ENCODE data around the gene XPO5.
"Not testable (repeated sequence)": the region's sequence is repeated elsewhere in the genome, so short reads cannot be mapped to it uniquely, and the experiment has no call there.

XPO5 gene

DNA sequence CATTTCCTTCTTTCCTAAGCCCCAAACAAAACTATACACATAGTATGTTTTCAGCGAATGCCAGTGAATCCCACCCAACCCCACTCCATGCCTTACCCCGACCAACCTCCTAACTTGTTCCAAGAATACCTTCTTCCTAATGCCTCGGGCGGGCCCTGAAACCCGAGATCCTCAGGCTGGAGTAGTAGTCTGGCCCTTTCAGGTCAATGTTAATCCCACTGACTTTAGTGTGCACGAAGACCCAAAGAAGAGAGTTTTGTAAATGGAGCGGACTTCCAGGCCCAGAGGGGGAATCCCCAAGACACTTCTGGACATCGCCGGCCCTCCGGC is 59.5 kb downstream of the XPO5 start:
- DNase-seq, result no peak

DNA sequence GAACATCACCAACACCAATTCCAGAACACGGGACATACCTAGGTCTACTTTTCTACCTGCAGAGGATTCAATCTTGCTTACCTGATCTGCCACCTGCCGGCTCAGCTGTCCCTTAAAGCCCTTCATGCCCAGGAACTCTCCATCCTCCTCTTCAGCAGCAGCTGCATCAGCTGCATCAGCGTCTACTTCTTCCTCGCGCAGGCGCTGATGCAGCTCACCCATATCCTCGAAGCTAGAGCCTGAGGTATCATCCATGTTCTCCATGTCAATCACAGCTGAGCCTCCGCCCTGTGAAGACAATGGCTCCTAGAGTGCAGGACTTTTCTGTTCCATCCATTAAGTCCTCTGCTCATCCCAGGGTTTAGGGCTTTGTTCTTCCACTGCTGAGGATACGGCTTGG is 60.0 kb downstream of the XPO5 start:
- DNase-seq, result no peak

DNA sequence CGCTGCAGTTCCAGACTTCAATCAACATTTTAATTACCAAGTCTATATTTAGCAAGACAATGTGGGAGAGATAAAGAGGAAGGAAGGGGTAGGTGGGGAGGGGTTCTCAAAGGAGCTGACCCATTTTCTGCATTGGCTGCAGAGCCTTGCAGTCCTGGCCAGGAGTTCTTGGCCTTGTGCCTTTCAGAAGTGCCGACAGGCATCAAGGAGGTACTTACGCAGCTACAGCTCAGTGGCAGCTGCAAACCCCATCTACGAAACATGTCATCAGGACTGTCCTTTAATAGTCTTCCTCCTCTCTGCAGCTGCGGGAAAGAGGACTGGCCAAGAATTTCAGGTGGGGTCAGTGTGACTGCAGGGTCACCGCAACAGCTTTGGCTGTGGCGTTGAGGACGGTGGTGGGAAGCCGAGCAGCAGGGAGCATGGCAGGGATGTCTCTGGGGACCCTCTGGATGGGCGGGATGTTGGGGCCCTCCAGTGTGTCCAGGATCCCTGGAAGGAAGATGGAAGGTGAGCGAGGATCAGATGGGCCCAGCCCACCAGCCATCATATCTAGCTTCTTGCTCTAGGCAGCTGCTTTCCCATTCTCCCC is 63.9 kb downstream of the XPO5 start:
- no peak for DNase-seq

DNA sequence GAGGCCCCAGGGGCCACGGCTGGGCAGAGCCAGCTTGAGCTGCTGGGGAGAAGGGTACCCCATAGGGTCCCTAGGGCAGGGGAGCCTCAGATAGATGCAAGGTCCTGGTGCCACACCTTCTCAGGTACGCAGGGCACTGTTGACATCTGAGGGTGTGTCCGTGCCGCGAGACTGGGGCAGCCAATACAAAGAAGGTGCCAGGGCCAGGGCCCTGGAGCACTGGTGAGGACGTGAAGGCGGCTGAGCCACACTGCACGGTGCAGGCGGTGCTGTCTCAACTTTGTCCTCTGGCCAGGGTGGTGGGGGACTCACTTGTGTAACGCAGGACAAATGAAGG is 65.0 kb downstream of the XPO5 start:
- no peak for DNase-seq

DNA sequence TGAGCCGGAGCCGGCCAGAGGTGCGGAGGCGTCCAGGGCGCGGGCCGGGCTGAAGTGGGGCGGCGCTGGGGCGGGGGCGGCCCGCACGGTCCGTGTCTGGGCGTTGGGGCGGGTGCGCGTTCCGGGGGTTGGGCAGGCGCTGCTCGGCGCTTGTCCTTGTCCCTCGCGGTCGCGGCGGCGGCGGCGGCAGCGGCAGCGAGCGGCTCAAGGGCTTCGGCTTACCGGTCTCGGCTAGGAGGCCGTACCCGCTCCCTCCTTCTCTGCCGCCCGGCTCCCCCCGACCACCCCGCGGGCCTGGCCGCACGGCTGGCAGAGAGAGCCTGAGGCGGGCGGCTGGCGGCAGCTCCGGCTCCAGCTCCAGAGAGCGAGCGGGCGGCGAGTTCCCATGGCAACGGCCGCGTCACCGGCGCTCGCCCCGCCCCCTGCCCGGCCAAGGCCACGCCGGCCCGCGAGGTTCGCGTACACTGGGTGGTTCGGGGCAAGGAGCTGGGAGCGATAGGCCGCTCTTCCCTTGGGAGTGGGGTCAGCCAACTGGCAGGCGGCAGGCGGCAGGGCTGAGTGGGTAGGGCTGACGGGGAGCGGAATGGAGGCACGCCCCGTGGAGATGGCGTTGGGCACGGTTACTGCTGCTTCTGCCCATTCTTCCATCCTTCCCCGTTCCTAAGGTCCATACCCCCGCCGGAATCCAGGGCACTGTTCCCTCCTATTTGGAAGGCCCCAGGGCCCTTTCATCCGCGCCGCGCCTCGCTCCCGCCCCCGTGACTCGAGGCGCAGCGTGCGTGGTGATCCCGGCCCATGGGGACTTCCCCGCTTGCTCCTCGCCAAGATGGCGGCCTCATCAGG is 65.6 kb downstream of the XPO5 start, which contains the start of gene LRRC73:
Gene LRRC73 (minus strand): TSS at position 363 of the 843 bp plus-strand sequence. CDS start 561 bp downstream, outside the sequence.
- DNase-seq, result peak; percentile 41

DNA sequence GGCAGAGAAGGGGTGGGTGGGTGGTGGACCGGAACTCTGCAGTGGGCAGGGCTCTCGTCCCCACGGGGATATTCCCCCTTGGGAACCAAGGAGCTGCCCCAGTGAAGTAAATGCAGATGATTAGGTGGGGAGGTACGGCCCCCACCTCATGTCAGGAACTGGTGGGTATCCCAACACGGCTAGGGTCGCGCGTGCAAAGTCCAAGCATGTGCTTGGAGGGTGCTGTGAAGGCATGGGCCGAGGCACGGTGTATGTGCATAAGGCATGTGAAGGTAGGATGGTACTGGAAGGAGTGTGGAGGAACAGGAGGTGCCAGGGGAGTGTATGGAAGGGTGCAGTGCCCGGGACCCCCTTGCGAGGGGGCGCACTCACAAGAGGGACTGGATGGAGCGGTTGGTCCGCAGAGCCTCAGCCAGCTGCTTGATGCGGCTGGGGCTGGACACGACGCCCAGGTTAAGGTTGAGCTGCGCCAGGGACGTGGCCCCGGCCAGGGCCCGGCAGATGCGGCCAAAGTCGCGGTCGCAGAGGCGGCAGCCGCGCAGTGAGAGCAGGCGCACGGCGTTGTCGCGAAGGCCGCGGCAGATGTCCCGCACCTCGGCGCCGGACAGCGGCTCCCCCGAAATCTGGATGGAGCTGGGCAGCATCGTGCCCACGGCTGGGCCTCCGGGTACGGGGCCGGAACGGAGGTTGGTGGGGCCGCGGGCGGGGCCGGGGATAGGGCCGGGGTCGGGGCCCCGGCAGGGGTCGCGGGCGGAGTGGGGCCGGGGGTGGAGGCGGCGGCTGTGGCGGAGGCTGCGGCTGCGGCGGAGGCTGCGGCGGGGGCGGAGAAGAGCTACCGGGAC is 66.5 kb downstream of the XPO5 start:
- no peak for DNase-seq

DNA sequence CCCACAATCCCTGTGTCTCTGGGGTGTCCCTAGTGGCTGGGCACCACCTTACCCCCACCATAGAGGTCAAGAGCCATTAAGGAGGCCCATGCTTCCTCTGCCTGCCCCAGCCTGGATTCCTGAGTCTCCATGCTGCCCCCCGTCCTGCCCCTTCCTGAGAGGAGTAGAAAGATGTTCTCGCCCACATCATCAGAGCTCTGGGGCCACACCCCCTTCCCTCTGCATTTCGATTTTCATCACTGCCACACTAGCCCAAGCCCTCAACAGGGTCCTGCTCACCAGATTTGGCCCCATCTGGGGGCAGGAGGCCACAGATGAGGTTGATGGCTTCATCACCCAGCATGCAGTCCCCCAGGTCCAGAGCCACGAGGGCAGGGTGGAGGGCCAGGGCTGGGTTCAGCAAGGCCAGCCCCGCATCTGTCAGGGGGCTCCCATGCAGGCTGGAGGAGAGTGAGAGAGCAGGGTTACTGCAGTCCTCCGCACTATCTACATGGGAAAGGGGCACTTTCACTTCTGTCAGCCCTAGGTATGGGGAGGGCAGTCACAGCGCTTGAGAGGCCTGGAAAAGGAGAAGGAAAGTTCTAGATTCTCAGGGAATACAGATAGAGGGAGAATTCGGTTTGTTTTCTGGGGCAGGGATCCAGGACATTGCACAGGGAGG is 67.2 kb downstream of the XPO5 start:
- DNase-seq, result no peak

DNA sequence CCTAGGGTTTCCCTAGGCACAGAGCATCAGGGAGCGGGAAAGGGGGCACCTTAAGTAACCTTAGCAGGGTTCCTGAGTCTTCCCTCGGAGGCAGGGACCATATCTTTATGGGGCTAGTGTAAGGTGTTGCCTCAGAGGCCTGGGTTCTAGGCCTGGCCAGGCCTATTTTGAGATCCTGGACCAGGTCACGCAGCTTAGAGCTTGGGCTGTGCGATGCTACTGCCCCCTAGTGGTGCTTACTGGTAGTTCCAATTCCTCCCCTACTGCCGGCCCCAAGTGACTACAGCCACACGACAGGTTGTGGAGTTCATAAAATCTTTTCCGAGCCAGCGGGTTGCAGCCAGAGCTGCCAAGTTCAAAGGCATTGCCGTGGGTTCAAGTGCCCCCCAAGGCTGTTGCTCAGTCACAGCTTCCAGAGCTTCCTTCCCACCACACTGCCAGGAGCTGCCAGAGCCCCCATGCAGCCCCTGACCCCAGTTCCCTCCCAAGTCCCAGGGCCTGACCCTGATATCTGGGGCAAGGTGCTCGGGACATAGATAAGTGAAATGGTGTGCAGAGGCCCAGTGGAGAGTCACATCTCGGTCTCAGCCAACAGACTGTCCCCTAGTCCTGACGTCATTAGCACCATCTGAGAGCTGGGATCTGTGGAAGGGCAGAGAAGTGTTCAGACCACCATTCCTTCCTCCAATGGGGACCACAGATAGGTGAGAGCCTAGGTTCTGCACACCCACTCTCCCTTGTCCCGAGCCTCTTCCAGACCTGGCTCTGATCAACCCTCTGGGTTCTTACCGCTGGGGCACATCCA is 69.0 kb downstream of the XPO5 start:
- DNase-seq, result peak; percentile 63

DNA sequence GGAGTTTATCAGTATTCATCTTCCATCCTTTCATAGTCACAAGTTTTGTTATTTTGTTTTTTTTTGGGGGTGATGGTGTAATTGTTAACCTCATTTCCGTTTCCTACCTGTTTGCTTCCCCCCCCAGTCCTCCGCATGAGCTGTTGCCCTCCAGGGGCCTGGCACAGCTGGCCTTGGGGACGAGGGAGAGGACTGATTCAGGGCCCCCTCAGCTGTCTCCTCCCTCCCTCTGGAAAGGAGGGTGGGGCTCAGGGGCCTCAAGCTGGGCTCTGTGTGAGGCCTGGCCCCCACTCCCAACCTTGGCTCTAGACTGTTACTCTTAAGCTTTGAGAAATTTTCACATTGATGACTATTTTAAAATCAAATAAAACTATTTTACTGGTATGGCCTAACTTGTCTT is 69.7 kb downstream of the XPO5 start:
- DNase-seq, result no peak

DNA sequence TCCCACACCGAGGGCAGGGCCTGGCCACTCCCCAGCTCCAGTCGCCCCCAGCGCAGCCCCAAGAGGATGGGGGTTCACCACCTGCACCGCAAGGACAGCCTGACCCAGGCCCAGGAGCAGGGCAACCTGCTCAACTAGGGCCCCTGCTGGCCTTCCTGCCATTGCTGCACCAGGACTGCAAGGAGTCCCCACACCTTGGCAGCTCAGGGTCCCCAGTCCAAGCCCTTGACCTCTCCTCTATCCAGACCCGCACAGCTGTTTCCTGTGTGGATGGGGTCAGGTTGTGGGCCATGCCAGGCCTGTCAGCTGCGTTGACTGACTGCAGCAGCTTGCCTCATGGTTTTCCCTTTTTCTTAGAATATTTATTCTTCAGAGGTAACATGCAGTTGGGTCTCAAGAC is 70.1 kb downstream of the XPO5 start:
- DNase-seq, result no peak

DNA sequence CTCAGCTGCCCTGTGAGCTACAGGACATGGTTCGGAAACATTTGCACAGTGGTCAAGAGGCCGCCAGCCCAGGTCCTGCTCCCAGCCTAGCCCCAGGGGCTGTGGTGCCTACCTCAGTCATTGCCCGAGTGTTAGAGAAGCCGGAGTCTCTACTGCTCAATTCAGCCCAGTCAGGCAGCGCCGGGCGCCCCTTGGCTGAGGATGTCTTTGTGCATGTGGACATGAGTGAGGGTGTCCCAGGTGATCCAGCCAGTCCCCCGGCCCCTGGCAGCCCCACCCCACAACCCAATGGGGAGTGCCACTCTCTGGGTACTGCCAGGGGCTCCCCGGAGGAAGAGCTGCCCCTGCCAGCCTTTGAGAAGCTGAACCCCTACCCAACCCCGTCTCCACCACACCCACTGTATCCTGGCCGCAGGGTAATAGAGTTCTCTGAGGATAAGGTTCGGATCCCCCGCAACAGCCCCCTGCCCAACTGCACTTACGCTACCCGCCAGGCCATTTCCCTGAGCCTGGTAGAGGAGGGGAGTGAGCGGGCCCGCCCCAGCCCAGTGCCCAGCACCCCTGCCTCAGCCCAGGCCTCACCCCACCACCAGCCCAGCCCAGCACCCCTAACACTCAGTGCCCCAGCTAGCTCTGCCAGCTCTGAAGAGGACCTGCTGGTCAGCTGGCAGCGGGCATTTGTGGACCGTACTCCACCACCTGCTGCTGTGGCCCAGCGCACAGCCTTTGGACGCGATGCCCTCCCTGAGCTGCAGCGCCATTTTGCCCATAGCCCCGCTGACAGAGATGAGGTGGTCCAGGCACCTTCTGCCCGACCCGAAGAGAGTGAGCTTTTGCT is 70.9 kb downstream of the XPO5 start:
- DNase-seq, result no peak

DNA sequence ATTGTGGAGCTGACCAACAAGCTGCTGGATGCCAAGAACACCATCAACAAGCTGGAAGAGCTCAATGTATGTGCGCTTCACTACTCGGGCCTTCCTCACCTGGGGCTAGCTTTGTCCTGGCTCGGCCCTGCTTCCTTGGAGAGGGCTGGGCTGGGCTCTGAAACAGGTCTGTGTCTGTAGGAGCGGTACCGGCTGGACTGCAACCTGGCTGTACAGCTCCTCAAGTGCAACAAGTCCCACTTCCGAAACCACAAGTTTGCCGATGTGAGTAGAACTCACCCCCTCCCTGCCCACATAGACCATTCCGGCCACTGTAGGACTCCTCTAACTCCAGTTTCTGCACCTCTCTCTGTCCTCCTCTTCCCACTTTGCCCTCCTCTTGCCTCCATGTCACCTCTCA is 72.4 kb downstream of the XPO5 start:
- DNase-seq, result no peak

DNA sequence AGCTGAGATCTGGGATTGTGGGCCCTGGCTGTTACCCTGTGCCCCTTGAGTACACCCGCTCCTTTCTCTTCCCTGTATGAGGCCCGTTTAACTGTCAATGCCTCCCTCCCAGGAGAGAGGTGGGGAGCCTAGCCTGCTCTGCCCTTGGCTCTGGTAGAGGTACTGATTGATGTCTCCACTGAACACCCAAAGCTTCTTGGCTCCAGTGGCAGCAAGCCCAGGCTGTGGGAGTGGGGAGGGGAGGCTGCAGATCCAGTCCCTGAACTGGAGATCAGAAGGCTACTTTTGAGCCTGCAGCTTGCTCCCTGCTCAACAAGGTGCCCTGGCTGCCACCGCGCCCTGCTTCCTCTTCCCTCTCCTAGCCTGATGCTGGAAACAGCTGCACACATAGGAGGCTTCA is 73.2 kb downstream of the XPO5 start:
- DNase-seq, result no peak

DNA sequence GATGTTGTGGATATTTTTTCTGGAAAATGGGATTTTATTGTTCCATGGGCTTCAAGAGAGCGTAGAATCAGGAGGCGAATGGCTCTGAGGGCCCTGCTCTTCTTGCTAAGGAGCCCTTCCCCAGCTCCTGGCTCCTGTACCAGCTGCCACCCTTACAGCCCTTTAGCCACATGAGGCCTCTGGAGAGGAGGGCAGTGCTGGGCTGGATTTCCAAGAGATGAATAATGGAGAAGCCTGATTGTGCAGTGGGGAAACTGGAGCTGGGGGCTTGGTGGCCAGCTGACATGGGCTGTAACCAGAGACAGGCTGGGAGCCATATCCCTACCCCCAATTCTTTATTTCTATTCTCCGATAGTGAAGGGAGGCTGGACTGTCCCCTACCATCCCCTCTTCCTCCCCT is 74.9 kb downstream of the XPO5 start:
- no peak for DNase-seq

DNA sequence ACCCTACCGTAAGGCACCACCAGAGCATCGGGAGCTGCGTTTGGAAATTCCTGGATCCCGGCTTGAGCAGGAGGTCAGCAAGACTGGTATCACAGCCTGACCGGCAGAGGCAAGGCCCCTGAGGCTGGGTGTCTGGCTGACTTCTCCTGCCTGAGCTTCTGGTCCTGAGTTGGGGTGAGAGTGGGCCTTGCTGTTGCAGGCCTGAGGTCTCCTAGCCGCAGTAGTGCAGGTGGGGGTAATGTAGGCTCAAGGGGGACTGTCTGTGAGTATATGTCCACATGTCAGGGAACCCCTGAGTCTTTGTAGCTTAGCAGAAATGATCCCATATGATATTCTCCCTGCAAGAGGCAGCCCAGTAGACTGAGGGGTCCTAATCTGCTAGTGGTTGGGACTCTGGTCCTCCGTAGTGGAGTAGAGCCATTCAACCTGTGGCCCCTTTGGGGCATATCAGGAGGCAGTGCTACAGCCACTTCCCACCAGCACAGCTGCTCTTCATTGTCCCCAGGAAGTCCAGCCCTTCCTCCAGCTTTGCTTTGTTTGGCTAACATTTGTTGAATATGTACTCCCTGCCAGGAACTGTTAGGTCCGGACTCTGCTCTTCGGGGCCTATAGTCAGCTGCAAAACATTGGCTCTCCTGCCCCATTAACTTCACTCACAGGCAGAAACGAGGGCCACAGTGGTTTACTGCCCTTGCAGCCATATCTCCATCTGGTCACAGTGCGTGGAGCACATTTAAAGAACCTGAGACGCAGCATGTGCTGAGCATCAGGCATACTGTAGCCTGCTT is 76.6 kb downstream of the XPO5 start:
- no peak for DNase-seq

DNA sequence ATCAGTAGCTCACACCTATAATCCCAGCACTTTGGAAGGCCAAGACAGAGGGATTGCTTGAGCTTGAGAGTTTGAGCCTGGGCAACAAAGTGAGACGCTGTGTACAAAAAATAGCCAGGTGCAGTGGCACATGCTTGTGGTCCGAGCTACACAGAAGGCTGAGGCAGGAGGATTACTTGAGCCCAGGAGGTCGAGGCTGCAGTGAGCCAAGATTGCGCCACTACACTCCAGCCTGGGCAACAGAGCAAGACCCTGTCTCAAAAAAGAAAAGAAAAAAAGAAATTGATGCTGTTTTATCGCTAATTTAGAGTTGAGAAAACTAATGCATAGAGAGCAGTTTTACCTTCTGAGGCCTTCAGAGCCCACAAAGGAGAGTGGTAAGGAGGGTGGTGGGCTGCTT is 77.5 kb downstream of the XPO5 start:
- DNase-seq, result not testable (repeated sequence)

DNA sequence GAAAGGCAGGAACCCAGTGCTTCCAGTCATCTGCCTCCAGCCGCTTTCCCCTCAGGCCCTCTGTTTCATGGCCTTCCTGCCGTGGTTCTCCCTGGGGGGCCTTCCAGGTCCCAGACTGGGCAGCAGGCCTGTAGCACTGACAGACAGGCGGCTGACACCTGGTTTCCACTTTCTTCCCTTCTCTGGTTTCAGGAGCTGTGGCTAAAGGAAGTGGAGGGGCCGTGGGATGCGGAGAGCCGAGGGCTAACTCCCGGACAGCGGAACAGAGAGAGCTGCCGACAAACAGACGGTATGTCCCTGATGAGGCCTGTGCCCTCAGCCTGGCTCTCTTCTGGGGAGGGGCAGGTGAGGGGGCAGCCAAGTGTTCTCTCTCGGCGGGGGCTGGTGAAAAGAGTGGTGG is 78.1 kb downstream of the XPO5 start:
- DNase-seq, result no peak

DNA sequence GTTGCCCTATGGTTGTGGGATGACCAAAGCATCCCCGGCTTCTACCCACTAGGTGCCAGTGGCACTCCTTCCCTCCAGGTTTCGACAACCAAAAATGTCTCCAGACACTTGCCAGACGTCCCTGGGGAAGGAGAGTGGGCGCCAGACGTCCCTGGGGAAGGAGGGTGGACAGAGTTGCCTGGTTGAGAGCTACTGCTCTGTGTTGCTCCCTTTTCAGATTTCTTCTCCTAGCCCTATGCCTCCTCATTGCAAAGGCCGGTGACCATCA is 78.8 kb downstream of the XPO5 start:
- DNase-seq, result no peak

DNA sequence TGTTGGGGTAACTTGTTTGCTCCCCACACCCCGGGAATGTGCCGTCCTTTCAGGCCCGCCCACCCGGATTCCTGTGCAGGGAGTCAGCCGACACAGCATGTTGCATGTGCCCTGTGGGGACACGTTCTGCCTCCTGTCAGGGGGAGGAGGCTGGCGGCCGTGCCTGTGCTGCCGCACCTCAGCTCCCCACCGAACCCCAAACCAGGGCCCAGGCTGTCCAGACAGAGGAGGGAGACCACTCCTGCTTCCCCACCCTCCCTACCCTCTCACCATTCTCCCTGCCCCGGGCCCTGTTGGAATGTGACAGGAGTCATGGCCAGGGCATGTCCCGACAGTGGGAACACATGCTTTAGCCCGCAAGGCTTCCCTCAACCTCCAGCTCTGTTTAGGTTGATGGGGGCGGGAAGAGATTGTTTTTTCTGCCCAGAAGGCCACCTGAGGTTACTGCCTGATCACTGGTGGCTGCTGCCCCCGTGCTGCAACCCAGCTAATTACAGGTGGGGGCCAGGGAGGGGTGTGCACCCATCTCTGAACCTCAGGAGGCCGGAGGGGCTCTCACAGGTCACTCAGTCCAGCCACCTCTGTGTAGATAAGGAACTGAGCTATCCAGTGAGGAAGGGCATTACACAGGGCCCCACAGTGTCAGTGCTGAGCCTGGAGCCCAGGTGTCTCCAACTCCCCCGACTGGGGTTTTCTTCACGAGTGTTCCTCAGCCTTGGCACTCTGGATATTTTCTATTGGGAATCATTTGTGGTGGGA is 79.3 kb downstream of the XPO5 start:
- peak; percentile 17 for DNase-seq

DNA sequence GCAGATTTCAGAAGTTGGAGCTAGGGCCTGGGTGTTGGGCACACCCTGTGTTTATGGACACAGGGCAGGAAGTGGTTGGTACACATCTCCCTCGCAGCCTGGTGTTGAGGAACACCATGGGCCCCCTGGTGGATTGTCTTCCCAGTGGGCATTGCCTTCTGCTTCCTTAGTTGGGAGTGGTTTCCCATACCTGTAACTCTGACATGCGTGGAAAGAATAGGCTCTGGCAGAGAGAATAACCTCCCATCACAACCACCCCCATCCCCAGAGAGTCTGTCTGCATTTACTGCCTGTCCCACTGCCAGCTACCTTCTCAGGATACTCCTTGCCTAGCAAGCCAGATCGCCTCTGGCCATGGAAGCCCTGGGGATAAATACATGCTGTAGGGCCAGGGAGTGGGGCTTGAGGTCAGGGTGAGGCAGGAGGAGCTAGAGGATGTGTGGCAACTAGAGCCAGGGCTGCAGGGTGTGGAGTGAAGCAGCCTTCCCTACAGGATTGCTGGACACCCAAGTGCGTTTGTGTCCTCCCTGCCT is 80.4 kb downstream of the XPO5 start:
- no peak for DNase-seq

All from DMS 273 treated with DMSO at 0.1 percent for 48 hours (cell line).